Measurements from ENCODE around the gene IQGAP1.

The IQGAP1 gene

GRCh38 chr15:90422043-90422442 lies 34.0 kb downstream of the IQGAP1 start:
- Histone ChIP-seq H3K4me2 (ENCODE audit: low read length) (no peak overlapping the region), H3K36me3 (ENCODE audit: control insufficient read depth, insufficient read depth, low read length) (no peaks in the 10 kb centered on the region), H3K27me3 (ENCODE audit: control insufficient read depth, insufficient read depth, low read length) (no peaks in the 10 kb centered on the region), H3K4me3 (ENCODE audit: low read depth, low read length) (no peak overlapping the region), H3K9me3 (ENCODE audit: control insufficient read depth, low read length) (no peaks in the 10 kb centered on the region), H3K27ac (no peak overlapping the region), H3K4me1 (peaks cover 5% of the 10 kb centered on the region), H3K9ac (no peak overlapping the region), H2AFZ (no peak overlapping the region), H3K79me2 (peaks cover 27% of the 10 kb centered on the region)
- no peak for TF ChIP-seq CTCF (IDR thresholded peaks at IDR 0.05)

GRCh38 chr15:90422936-90423335 lies 34.9 kb downstream of the IQGAP1 start:
- Histone ChIP-seq H3K9ac (no peak overlapping the region), H2AFZ (no peak overlapping the region), H3K79me2 (peaks cover 27% of the 10 kb centered on the region), H3K36me3 (ENCODE audit: control insufficient read depth, insufficient read depth, low read length) (no peaks in the 10 kb centered on the region), H3K27me3 (ENCODE audit: control insufficient read depth, insufficient read depth, low read length) (no peaks in the 10 kb centered on the region), H3K9me3 (ENCODE audit: control insufficient read depth, low read length) (no peaks in the 10 kb centered on the region), H3K4me3 (ENCODE audit: low read depth, low read length) (no peak overlapping the region), H3K27ac (no peak overlapping the region), H3K4me2 (ENCODE audit: low read length) (no peak overlapping the region), H3K4me1 (peaks cover 5% of the 10 kb centered on the region)
- no peak for TF ChIP-seq CTCF (IDR thresholded peaks at IDR 0.05)

GRCh38 chr15:90423801-90424319 lies 35.8 kb downstream of the IQGAP1 start:
- Histone ChIP-seq H3K27ac (no peak overlapping the region), H2AFZ (no peak overlapping the region), H3K4me3 (ENCODE audit: low read depth, low read length) (no peak overlapping the region), H3K4me1 (peaks cover 5% of the 10 kb centered on the region), H3K4me2 (ENCODE audit: low read length) (peak overlapping the region; percentile 21), H3K79me2 (peaks cover 25% of the 10 kb centered on the region), H3K36me3 (ENCODE audit: control insufficient read depth, insufficient read depth, low read length) (no peaks in the 10 kb centered on the region), H3K9me3 (ENCODE audit: control insufficient read depth, low read length) (no peaks in the 10 kb centered on the region), H3K27me3 (ENCODE audit: control insufficient read depth, insufficient read depth, low read length) (no peaks in the 10 kb centered on the region), H3K9ac (no peak overlapping the region)
- no peak for TF ChIP-seq CTCF (IDR thresholded peaks at IDR 0.05)

- Histone ChIP-seq H3K4me2 (ENCODE audit: low read length) (no peak overlapping the region), H3K36me3 (ENCODE audit: control insufficient read depth, insufficient read depth, low read length) (no peaks in the 10 kb centered on the region), H3K79me2 (peaks cover 11% of the 10 kb centered on the region), H2AFZ (no peak overlapping the region), H3K4me1 (no peaks in the 10 kb centered on the region), H3K27ac (no peak overlapping the region), H3K27me3 (ENCODE audit: control insufficient read depth, insufficient read depth, low read length) (no peaks in the 10 kb centered on the region), H3K4me3 (ENCODE audit: low read depth, low read length) (no peak overlapping the region), H3K9me3 (ENCODE audit: control insufficient read depth, low read length) (no peaks in the 10 kb centered on the region), H3K9ac (no peak overlapping the region)
- no peak for TF ChIP-seq CTCF (IDR thresholded peaks at IDR 0.05)
These were observed 37.8 kb downstream of the IQGAP1 start for GRCh38 chr15:90425726-90426346.

GRCh38 chr15:90427185-90427584 lies 39.1 kb downstream of the IQGAP1 start:
- Histone ChIP-seq H3K4me1 (no peaks in the 10 kb centered on the region), H3K9ac (no peak overlapping the region), H3K27ac (no peak overlapping the region)

More at GRCh38 chr15:90427185-90427584, 39.1 kb downstream of the IQGAP1 start:
- no peak for TF ChIP-seq CTCF (IDR thresholded peaks at IDR 0.05)
- no peak overlapping the region for H3K4me2 ChIP-seq (ENCODE audit: low read length)
- no peak overlapping the region for H2AFZ ChIP-seq
- no peaks in the 10 kb centered on the region for H3K27me3 ChIP-seq (ENCODE audit: control insufficient read depth, insufficient read depth, low read length)
- H3K9me3 ChIP-seq (ENCODE audit: control insufficient read depth, low read length): no peaks in the 10 kb centered on the region
- no peak overlapping the region for H3K4me3 ChIP-seq (ENCODE audit: low read depth, low read length)
- peaks cover 6% of the 10 kb centered on the region for H3K79me2 ChIP-seq
- H3K36me3 ChIP-seq (ENCODE audit: control insufficient read depth, insufficient read depth, low read length): no peaks in the 10 kb centered on the region

Measured in parathyroid adenoma (tissue), 2 donors.